Neutrophil (primary cell): ENCODE measurements around the gene RFFL.
A peak's percentile ranks its signal among the peaks of the same experiment; 100 is the strongest.

Experiments used
- H3K27ac ChIP-seq: fragments of 200-600 bp; sonication (generic); 2 replicates; pipeline ENCODE4 v1.5.1; 2016; ENCODE audit warnings: mild to moderate bottlenecking, moderate library complexity
- H3K27me3 ChIP-seq: fragments of 200-600 bp; sonication (generic); 2 replicates; pipeline ENCODE4 v1.6.0; 2016; ENCODE audit warnings: mild to moderate bottlenecking
- H3K36me3 ChIP-seq: fragments of 200-600 bp; sonication (generic); 2 replicates; pipeline ENCODE4 v1.5.1; 2017
- H3K4me1 ChIP-seq, 2 experiments: fragments of 200-600 bp in 1 of 2; sonication (generic) in 1 of 2; 1 replicate in 1 of 2; 2 replicates in 1 of 2; pipeline versions ENCODE4 v1.5.1 to v1.6.1; 2013 to 2016; ENCODE audit warnings: low read depth in 1 of 2, low read length in 1 of 2, mild to moderate bottlenecking in 1 of 2, moderate library complexity in 1 of 2; ENCODE audit not compliant: control insufficient read depth in 1 of 2, insufficient read depth in 1 of 2
- H3K4me3 ChIP-seq, 2 experiments: fragments of 200-600 bp in 1 of 2; sonication (generic) in 1 of 2; 1 replicate in 1 of 2; 2 replicates in 1 of 2; pipeline ENCODE4 v1.5.1; 2013 to 2016; ENCODE audit warnings: low read depth in 1 of 2, low read length in 1 of 2, mild to moderate bottlenecking in 1 of 2, moderate library complexity in 1 of 2
- H3K9me3 ChIP-seq: fragments of 200-600 bp; sonication (generic); 2 replicates; pipeline ENCODE4 v1.5.1; 2016
- CTCF ChIP-seq: fragments of 200-600 bp; sonication (generic); IDR thresholded peaks from 2 replicates; pipeline ENCODE4 v1.5.1; 2016; ENCODE audit warnings: antibody characterized with exemption

RFFL gene

DNA sequence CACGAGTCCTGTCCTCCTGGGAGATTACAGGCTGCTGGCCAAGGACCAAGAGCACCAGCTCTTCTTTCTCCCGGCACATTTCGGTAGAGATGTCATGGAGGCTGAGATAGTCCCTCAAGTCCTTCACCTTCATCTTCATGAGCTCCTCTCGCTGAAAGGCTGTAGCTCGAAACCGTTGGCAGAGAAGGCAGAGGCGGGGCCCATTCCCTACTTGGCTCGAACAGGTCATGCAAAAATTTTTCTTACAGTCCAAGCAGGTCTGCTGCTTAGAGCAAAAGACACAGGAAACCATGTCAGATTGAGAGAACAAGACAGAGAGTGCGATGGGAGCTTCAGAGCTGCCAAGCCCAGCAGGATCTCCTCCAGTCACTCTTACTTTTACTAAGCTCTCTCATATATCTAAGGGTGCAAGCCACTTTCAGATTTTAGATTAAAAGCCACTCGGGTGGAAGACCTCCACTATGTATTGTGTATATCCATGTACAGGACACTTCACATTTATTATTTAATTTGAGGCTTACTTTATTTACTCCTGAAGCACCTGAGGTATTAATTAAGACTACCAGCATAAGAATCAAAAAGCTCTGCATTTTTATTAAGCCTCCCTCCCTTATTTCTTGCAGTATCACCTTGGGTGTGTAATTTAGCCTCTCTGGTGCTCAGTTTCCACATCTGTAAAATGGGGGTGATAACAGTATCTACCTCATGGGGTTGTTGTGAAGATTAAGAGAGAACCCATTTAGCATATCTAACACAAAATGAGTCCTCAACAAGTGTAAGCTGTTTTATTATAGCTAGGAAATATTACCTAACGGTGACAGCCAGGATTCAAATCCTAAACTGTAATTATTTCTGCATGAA lies 41.8 kb downstream of the RFFL start:
- H3K4me1 ChIP-seq = peaks cover 23 to 33% of the 10 kb centered on the region in 2 experiments
- peak overlapping the region; percentile 81 for H3K27ac ChIP-seq
- H3K4me3 ChIP-seq = no peak overlapping the region
- peaks cover 81% of the 10 kb centered on the region for H3K36me3 ChIP-seq
- H3K27me3 ChIP-seq = no peaks in the 10 kb centered on the region
- no peak for TF ChIP-seq CTCF
- H3K9me3 ChIP-seq = no peaks in the 10 kb centered on the region

DNA sequence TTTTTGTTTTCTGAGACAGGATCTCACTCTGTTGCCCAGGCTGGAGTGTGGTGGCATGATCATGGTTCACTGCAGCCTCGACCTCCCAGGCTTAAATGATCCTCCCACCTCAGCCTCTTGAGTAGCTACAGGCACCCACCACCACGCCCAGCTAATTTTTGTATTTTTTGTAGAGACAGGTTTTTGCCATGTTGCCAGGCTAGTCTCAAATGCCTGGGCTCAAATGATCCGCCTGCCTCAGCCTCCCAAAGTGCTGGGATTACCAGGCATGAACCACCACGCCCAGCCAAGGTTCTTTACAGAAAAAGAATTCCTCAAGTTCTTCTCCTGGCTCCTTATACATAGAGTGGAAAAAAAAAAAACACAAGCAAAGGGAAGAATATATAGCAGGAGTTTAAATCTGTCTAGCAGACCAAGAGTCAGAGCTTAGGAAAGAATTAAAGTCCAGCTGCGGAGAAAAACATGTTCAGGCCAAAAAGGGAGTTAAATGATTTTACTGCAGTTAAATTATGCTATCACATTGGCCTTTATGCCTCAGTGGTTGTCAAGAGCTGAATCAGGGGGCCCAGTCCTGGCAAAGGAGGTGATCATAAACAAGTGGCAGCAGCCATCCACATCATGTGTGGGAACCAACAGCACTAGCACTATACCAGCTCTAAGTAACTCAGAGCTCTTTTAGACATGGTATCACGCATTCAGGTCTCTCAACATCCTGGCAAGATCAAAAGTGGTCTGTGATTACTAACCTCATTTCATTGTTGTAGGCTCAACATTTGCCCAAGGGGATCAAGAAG lies 43.9 kb downstream of the RFFL start:
- Histone ChIP-seq H3K4me3 (no peak overlapping the region), H3K27me3 (no peaks in the 10 kb centered on the region), H3K4me1 (peaks cover 23 to 33% of the 10 kb centered on the region in 2 experiments), H3K36me3 (peaks cover 81% of the 10 kb centered on the region), H3K27ac (no peak overlapping the region), H3K9me3 (no peaks in the 10 kb centered on the region)
- TF ChIP-seq CTCF = no peak

- Histone ChIP-seq H3K27me3 (no peaks in the 10 kb centered on the region), H3K4me1 (peaks cover 20 to 27% of the 10 kb centered on the region in 2 experiments), H3K4me3 (no peak overlapping the region), H3K36me3 (peaks cover 81% of the 10 kb centered on the region), H3K9me3 (no peaks in the 10 kb centered on the region), H3K27ac (no peak overlapping the region)
- TF ChIP-seq CTCF = no peak
Observed at GRCh38 chr17:35018814-35019213, 44.7 kb downstream of the RFFL start.

DNA sequence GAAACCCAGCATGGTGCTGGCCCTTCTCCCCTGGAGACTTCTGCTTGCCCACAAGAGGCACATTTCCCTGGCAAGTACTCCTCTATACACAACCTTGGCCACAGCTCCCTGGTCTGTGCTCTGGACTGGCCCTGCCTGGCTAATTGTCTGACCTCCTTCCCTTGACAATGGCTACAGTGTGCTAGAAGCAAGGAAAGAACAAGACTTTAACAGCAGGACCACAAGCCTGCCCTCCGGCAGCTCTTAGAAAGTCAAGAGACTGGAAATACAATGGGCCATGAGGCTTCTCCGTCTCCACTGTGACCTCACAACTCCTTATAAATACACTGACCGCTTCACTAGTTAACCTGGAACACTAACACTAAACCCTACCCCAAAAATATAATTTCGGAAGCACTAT lies 46.5 kb downstream of the RFFL start:
- H3K9me3 ChIP-seq = no peaks in the 10 kb centered on the region
- no peak overlapping the region for H3K4me3 ChIP-seq
- peaks cover 96% of the 10 kb centered on the region for H3K36me3 ChIP-seq
- no peak overlapping the region for H3K27ac ChIP-seq
- H3K4me1 ChIP-seq = peaks cover 2 to 9% of the 10 kb centered on the region in 2 experiments
- H3K27me3 ChIP-seq = no peaks in the 10 kb centered on the region
- TF ChIP-seq CTCF = no peak

GRCh38 chr17:35016369-35016768 lies 47.1 kb downstream of the RFFL start:
- Histone ChIP-seq H3K27ac (no peak overlapping the region), H3K27me3 (no peaks in the 10 kb centered on the region), H3K4me1 (peaks cover 0 to 3% of the 10 kb centered on the region in 2 experiments), H3K36me3 (peaks cover 100% of the 10 kb centered on the region), H3K4me3 (no peak overlapping the region), H3K9me3 (no peaks in the 10 kb centered on the region)
- TF ChIP-seq CTCF = no peak
